OCI-LY7 (cell line): ENCODE measurements around the gene WT1.

Experiments
- CTCF ChIP-seq: fragments of 200-600 bp; sonication (generic); conservative IDR thresholded peaks from 2 replicates; pipeline ENCODE4 v1.5.1; 2014; ENCODE audit warnings: mild to moderate bottlenecking, antibody characterized with exemption, low read length, moderate library complexity, mixed read lengths
- EZH2phosphoT487 ChIP-seq: fragments of 200-600 bp; sonication (generic); IDR thresholded peaks from 2 replicates; pipeline ENCODE4 v1.6.1; 2018; ENCODE audit warnings: low read depth, borderline replicate concordance, mild to moderate bottlenecking, mixed run types, antibody characterized with exemption, low read length, moderate library complexity, mixed read lengths

- no peak for TF ChIP-seq CTCF
- TF ChIP-seq EZH2phosphoT487: no peak
Observed at GRCh38 chr11:32379719-32380118, 55.6 kb downstream of the WT1 start.
